Gastroesophageal sphincter (tissue), 4 donors: Measurements from ENCODE around the gene PRKCD. TPM values are rescaled to one million over a fixed set of nuclear protein-coding genes. Genes with fewer than 3 reads are reported as not detected.

ENCODE experiments used
- ATAC-seq: fragments of 150-250 bp; one replicate; pipeline ENCODE4 v1.9.1; 2016; ENCODE audit warnings: mild to moderate bottlenecking, moderate library complexity
- H3K27ac ChIP-seq, 4 donors: fragments of 200-600 bp; sonication (generic) in 3 of 4; 1 replicate in 3 of 4; 2 replicates in 1 of 4; pipeline ENCODE4 v1.5.1; 2016 to 2019
- H3K27me3 ChIP-seq: fragments of 200-600 bp; sonication (generic); one replicate; pipeline ENCODE4 v1.5.1; 2019
- H3K36me3 ChIP-seq, 2 donors: fragments of 200-600 bp; sonication (generic); one replicate each; pipeline ENCODE4 v1.5.1; 2019; ENCODE audit warnings: control low read depth in 1 of 2
- H3K4me1 ChIP-seq, 3 donors: fragments of 200-600 bp; sonication (generic); 1 replicate in 2 of 3; 2 replicates in 1 of 3; pipeline ENCODE4 v1.5.1; 2016 to 2019; ENCODE audit warnings: control low read depth in 2 of 3
- H3K4me3 ChIP-seq, 2 donors: fragments of 200-600 bp; sonication (generic); one replicate each; pipeline ENCODE4 v1.5.1; 2019; ENCODE audit warnings: mild to moderate bottlenecking in 1 of 2, moderate library complexity in 1 of 2
- H3K9me3 ChIP-seq, 3 donors: fragments of 200-600 bp; sonication (generic); one replicate each; pipeline ENCODE4 v1.5.1; 2017 to 2019; ENCODE audit warnings: control low read depth in 2 of 3
- EP300 ChIP-seq: sonication (generic); formaldehyde crosslinking; IDR thresholded peaks from one replicate; pipeline ENCODE4 v1.6.1; 2017; ENCODE audit warnings: antibody characterized with exemption, mild to moderate bottlenecking
- POLR2A ChIP-seq, 2 donors: fragments of 450-650 bp; IDR thresholded peaks; one replicate each; pipeline ENCODE4 v1.6.1; 2017; ENCODE audit warnings: antibody characterized with exemption in 2 of 2, mild to moderate bottlenecking in 2 of 2, moderate library complexity in 1 of 2
- POLR2AphosphoS5 ChIP-seq: sonication (generic); formaldehyde crosslinking; IDR thresholded peaks from one replicate; pipeline ENCODE4 v1.6.1; 2017; ENCODE audit warnings: antibody characterized with exemption
- WGBS, 2 donors: methylation state at CpG; one replicate each; pipeline ENCODE4 v1.1.5; 2018; ENCODE audit warnings: low coverage in 1 of 2; 5-methylcytosine and 5-hydroxymethylcytosine counted together
- total RNA-seq, 4 donors: library from RNA; depleted of rRNA; stranded (reverse); fragments of >200 nt; gene quantifications; one replicate each; pipeline ENCODE4 v1.1.0, GENCODE V29; 2016
- TF ChIP-seq, protein P1 (sequence below), 4 experiments: fragments of 200-600 bp in 2 of 4; fragments of 450-650 bp in 2 of 4; sonication (generic) in 1 of 4; IDR thresholded peaks; one replicate each; pipeline ENCODE4 v1.5.1; 2017 to 2019; ENCODE audit warnings: antibody characterized with exemption in 4 of 4, mild to moderate bottlenecking in 2 of 4, moderate library complexity in 2 of 4

PRKCD gene
- total RNA-seq, 4 donors from 2014 or later = 5.5 to 10.1 (median 7.6) TPM

DNA sequence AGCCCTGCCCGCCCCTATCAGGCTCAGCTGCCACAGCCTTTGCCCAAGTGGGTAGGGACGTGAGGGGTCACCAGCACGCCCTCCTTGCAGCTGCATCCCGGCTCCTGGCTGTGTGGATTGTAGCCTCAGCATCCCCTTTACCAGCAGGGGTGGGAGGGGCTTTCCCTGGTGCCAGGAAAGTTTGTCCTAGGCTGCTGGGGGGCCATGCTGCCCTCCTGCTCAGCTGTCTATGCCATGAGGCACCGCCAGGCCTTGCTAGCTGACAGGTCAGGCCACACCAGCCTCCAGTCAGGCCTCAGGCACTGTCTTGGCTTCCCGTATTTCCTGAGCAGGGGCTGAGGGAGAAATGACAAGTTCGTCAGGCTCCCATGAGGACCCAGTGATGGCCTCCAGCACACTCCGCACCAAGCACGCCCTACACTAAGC, 62.5 kb downstream of the PRKCD start:
- Histone ChIP-seq H3K9me3 (no peaks in the 10 kb centered on the region), H3K36me3 (peaks cover 0 to 57% of the 10 kb centered on the region in 2 donors), H3K4me1 (no peaks in the 10 kb centered on the region), H3K27ac (peak overlapping the region in 1 of 4 donors; percentile 14), H3K27me3 (no peaks in the 10 kb centered on the region), H3K4me3 (no peak overlapping the region)
- no peak for TF ChIP-seq POLR2AphosphoS5
- TF ChIP-seq, protein P1, sequence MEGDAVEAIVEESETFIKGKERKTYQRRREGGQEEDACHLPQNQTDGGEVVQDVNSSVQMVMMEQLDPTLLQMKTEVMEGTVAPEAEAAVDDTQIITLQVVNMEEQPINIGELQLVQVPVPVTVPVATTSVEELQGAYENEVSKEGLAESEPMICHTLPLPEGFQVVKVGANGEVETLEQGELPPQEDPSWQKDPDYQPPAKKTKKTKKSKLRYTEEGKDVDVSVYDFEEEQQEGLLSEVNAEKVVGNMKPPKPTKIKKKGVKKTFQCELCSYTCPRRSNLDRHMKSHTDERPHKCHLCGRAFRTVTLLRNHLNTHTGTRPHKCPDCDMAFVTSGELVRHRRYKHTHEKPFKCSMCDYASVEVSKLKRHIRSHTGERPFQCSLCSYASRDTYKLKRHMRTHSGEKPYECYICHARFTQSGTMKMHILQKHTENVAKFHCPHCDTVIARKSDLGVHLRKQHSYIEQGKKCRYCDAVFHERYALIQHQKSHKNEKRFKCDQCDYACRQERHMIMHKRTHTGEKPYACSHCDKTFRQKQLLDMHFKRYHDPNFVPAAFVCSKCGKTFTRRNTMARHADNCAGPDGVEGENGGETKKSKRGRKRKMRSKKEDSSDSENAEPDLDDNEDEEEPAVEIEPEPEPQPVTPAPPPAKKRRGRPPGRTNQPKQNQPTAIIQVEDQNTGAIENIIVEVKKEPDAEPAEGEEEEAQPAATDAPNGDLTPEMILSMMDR (IDR thresholded peaks at IDR 0.05) = no peak
- no peak for TF ChIP-seq EP300
- no peak for ATAC-seq
- WGBS, 2 donors = 76% methylated on average over 4 of the region's 9 CpGs; no CpG with 5 or more reads in 1 of the 2 donors

DNA sequence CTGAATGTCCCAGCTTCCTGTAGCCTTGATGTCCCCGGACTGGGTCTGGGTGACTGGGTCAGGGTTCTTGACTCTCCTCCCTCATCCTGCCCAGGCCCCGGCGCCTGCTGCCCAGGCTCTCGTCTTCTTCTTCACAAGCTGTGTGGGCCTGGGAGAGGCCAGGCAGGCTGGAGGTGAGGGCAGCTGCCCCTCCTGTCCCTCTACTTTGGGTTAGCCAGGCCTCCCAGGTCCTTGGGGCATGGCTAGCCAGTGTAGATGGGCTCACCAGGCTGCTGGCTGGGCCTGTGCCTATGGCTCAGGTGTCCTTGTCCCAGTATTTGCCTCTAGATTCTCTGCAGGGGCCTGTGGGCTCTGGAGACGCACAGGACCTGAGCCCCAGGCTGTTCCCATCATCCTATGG, 63.0 kb downstream of the PRKCD start:
- no peak overlapping the region for H3K4me3 ChIP-seq
- peak; percentile 16 for ATAC-seq
- no peaks in the 10 kb centered on the region for H3K4me1 ChIP-seq
- WGBS, 2 donors = no CpG with 5 or more reads among the region's 5 CpGs
- H3K27ac ChIP-seq = peak overlapping the region in 1 of 4 donors; percentile 41
- H3K27me3 ChIP-seq = no peaks in the 10 kb centered on the region
- TF ChIP-seq POLR2AphosphoS5 = no peak
- TF ChIP-seq, protein P1 (IDR thresholded peaks at IDR 0.05) = no peak
- no peak for TF ChIP-seq EP300
- no peak for TF ChIP-seq POLR2A (IDR thresholded peaks at IDR 0.05)
- no peaks in the 10 kb centered on the region for H3K9me3 ChIP-seq
- peaks cover 0 to 62% of the 10 kb centered on the region in 2 donors for H3K36me3 ChIP-seq

DNA sequence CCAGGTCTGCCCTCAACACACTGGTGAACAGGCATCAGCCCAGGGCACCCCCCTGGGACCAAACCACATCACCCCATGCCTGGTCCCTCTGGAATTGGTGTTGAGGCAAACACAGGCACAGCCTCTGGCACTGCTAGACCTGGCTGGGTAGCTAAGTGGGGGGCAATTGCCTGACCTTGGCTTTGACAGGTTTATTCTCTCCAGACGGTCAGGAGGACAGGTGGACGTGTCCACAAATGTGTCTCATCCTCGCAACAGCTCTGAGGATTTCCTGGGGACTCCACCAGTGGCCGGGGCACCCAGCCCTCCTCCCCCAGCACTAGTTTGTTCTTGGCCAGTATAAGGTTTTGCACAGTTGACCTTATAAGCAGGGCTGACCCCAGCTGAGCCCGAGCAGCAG, 63.5 kb downstream of the PRKCD start:
- no peak overlapping the region for H3K4me3 ChIP-seq
- peak overlapping the region in 1 of 4 donors; percentile 41 for H3K27ac ChIP-seq
- H3K27me3 ChIP-seq = no peaks in the 10 kb centered on the region
- TF ChIP-seq, protein P1 (IDR thresholded peaks at IDR 0.05) = no peak
- TF ChIP-seq POLR2AphosphoS5 (no peak), POLR2A (IDR thresholded peaks at IDR 0.05) (no peak), EP300 (no peak)
- ATAC-seq = no peak
- no peaks in the 10 kb centered on the region for H3K4me1 ChIP-seq
- no peaks in the 10 kb centered on the region for H3K9me3 ChIP-seq
- no CpG with 5 or more reads among the region's 5 CpGs for WGBS, 2 donors
- peaks cover 0 to 67% of the 10 kb centered on the region in 2 donors for H3K36me3 ChIP-seq

DNA sequence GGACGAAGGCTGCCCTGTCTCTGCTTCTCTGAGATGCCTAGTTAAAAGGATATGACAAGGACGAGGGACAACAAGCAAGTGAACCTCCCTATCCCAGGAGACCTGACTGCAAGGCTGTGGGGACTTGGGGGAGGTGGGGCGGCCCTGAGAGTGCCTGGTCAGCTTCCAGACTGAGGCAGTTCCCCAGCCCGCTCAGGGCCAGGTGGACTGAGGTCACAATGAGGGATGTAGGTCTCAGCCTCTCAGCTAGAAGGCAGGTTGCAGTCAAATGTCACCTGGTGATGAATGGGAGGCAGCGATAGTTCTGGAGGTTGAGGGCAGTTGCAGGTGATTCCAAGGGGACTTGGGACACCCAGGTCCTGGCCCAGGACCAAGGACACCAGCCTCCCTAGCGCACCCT, 64.2 kb downstream of the PRKCD start:
- Histone ChIP-seq H3K4me3 (no peak overlapping the region), H3K9me3 (no peaks in the 10 kb centered on the region), H3K4me1 (no peaks in the 10 kb centered on the region), H3K27ac (no peak overlapping the region), H3K36me3 (peaks cover 0 to 74% of the 10 kb centered on the region in 2 donors), H3K27me3 (no peaks in the 10 kb centered on the region)
- WGBS, 2 donors = 85% methylated on average over 4 of the region's 6 CpGs; no CpG with 5 or more reads in 1 of the 2 donors
- TF ChIP-seq POLR2A (IDR thresholded peaks at IDR 0.05) (no peak), EP300 (no peak), POLR2AphosphoS5 (no peak)
- TF ChIP-seq, protein P1 (IDR thresholded peaks at IDR 0.05) = no peak
- ATAC-seq = no peak

DNA sequence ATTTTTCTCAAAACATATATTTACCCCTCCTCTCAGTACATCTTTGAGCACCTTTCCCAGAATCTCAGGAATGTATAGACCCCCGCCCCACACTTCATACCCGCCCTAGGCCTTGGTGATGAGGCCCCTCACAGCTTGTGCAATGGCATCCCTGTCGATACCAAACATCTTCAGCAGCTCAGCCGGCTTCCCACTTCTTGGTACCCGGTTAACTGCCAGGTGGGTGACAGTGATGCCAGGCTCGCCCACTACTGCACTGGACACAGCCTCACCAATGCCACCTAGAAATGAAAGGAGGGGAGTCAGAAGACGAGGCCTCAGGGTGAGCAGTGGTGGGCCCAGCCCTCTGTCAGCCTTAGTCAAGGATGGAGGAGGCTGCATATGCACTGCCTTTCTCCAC, 64.6 kb downstream of the PRKCD start:
- ATAC-seq = no peak
- no peaks in the 10 kb centered on the region for H3K27me3 ChIP-seq
- peaks cover 0 to 78% of the 10 kb centered on the region in 2 donors for H3K36me3 ChIP-seq
- 40 to 80% methylated on average over 1 of the region's 7 CpGs for WGBS, 2 donors
- TF ChIP-seq POLR2AphosphoS5 (no peak), EP300 (no peak), POLR2A (IDR thresholded peaks at IDR 0.05) (no peak)
- TF ChIP-seq, protein P1 (IDR thresholded peaks at IDR 0.05) = no peak
- no peaks in the 10 kb centered on the region for H3K9me3 ChIP-seq
- H3K4me1 ChIP-seq = no peaks in the 10 kb centered on the region
- no peak overlapping the region for H3K4me3 ChIP-seq
- no peak overlapping the region for H3K27ac ChIP-seq
